Urothelium cell line (cell line): Measurements from ENCODE around the gene LENG9.
"Not testable (repeated sequence)": the region's sequence is repeated elsewhere in the genome, so short reads cannot be mapped to it uniquely, and the experiment has no call there.

Source experiments
- DNase-seq: peaks from one replicate; pipeline ENCODE4 v3.0.0; 2011; ENCODE audit warnings: low spot score, mixed read lengths
- FAIRE-seq: peaks from 2 replicates; lab custom pipeline; 2011; peaks lifted over from hg19 to GRCh38; lab: Jason Lieb, UNC

The LENG9 gene

DNA sequence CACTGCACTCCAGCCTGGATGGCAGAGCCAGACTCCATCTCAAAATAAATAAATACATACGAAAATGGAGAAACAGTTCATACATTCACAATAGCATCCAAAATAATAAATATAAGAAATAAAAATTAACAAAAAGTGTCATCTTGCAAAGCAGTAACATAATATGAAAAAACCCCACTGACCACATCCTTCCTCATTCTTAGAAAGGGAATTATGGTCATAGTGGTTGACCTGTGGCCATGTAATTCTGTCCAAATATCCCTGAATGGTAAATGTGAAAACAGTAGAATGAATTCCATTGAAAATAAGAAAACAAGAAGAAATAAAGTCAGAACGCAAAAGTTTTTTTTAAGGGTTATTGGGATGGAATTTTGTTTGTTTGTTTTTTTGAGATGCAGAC is 16.5 kb upstream of the LENG9 start:
- FAIRE-seq (no peak), DNase-seq (no peak)

DNA sequence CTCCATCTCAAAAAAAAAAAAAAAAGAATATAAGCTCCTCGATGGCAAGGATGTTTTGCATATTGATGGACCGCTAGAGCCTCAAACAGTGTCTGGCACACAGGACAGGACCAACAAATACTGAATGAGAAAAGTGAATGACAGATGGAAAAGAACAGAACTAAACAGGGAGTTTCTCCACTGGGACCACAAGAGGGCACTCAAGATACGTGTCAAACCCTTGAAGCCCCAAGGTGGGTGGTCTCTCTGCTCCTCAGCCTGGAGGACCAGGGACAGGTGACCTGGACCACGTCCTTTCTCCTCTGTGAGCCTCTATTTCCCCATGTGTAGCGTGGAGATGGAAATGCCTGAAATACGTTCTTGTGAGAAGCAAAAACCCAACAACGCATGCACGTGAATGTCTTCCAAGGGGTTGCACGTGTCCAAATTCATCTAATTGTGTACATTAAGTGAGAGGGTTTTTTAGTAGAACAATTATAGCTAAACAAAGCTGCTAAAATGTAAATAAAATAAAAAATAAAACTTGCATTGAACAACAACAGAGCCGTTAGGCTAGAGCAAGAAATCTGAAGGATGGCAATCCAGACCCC is 15.2 kb upstream of the LENG9 start:
- DNase-seq = no peak
- FAIRE-seq = no peak

DNA sequence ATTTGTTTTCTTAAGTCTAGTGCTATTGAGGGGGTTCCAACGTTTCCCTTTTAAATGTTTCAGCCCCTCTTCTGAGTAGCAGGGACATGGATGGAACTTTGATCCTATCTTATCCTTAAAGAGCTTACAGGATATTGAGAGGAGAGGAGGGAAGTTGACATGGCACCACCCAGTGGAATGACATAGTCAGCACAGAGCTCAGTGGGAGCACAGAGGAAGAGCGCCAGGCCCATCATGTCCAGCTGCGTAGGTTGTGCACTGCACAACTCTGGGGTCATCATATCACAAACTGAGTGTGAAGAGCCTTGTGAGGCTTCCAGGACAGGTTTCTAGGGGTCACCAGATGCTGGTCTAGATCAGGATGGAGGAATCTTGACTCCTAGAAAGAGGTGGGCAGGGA is 14.1 kb upstream of the LENG9 start:
- no peak for DNase-seq
- no peak for FAIRE-seq

DNA sequence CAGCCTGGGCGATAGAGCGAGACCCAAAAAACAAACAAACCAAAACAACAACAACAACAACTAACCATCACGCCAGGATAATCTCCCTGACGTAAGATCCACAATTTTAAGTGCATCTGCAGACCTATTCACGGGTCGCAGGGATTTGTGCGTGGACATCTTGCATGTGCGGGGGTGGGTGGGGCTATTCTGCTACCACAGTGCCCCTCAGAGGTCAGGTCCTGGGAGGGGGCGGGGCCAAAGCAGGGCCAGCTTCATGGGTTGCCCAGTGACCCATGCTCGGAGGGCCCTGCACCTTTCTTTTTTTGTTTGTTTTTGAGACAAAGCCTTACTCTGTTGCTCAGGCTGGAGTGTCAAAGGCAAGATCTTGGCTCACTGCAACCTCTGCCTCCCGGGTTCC is 12.1 kb upstream of the LENG9 start:
- no peak for DNase-seq
- no peak for FAIRE-seq

DNA sequence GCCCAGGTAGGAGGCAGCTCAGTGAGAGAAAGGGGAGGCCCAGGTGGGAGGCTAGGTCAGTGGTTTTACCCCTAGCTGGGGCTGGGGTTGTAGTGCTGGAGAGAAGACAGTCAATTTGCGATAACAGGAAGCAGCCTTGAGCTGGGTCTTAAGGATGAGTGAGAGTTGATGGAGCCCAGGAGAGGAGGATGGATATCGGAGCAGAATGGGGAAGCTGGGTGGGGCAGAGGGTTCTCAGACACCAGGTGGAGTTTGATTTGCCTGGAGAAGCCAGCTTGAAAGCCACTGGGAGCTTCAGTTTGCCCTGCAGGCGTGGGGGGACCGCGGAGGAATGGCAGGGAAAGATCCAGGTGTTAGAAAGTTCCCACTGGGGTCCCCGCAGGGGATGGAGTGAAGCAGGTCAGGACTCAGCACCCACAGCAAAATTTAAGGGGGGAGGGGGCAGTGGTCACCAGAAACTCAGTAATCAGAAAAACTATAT is 10.4 kb upstream of the LENG9 start:
- DNase-seq = no peak
- no peak for FAIRE-seq

DNA sequence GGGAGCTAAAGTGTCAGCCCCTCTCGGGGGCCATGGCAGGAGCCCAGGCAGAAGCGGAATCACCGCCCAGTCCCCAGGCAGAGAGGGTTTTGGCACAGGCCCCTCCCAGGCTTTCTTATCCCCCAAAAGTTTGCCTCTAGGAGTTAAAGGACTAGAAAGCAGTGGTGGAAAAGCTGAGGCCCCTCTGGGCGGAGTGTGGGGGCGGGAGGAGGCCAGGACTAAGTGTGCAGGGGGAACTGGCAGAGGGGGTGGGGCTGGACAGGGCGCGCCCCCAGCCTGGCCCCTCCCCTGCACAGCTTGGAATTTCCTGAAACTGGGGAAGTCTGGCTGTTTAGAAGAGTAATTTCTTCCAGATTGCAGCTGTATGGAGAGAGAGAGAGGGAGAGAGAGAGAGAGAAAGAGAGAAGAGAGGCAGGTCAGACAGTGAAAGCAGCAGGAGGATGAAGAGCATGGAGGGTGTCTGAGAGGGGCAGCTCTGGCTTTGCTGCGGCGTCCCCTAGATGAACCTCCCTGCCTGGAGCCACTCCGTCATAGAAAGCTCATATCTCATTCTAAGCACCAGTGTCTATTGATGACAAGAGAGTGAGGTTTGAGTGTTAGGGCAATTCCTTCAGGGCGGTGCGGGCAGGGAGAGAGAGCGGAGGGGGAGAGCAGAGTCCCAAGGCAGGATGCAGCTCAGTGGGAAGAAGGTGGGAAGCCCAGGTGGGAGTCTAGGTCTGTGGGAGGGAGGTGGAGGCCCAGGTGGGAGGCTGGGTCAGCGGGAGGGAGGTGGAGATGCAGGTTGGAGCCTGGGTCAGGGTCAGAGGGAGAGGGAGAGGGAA is 9.7 kb upstream of the LENG9 start, which contains the start of gene CDC42EP5:
Gene CDC42EP5 (minus strand): TSS at position 226 of the 821 bp plus-strand sequence. CDS start 7,749 bp downstream, outside the sequence.
- no peak for FAIRE-seq
- DNase-seq = peak; percentile 64

DNA sequence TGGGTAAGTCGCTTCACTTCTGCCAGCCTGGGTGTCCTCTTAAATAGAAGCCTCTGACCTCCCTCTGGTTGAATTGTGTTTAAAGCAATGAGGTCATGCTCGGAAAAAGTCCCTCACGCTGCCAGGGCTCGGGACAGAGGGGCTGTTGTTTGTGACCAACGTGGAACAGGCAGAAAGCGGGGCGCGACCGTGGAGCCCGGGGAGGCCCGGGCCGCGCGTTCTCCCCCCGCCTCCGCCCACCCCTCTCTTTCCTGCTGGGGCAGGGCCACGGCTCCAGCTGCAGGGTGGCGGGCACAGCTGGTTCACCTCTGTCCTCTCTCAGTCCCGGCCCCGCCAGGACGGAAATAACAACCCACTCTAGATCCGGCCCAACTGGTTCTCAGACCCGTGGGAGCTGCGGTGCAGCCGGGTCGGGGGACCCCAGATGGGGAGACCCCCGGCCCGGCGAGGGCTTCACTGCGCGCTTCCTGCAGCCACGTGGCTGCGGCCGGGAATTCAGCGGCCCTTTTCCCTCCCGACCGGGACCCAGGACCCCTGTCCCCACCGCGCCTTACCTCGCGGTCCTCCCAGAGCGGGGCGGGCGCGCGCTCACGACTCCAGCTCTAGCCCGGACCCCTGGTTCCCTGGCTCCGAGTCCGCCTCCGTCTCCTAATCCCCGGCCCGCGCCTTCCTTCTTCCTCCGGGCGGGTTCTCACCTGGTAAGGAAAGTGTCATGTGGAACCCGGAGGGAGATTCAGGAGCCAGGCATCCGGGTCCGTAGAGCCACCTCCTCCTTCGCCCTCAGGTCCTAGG is 7.6 kb upstream of the LENG9 start:
- DNase-seq = no peak
- FAIRE-seq = no peak

DNA sequence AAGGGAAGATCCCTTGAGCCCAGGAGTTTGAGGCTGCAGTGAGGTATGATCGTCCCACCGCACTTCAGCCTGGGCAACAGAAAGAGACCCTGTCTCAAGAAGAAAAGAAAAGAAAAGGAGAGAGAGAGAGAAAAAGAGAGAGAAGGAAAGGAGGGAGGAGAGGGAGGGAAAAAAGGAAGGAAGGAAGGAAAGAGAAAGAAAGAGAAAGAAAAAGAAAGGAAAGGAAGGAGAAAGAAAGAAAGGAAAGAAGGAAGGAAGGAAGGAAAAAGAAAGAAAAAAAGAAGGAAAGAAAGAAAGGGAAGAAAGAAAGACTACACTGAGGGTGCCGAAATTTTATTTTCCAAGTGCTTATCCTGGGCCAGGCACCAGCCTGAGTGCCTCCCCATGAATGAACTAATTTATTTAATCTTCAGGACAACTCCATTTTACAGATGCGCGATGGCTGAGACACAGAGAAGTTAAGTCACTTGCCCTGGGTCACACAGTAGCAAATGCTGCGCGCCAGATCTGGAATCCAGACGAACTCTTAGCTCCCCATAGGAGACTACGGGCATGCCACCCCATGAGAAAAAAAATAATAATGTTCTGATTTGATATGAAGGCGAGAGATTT is 6.8 kb upstream of the LENG9 start:
- FAIRE-seq = no peak
- DNase-seq = no peak

DNA sequence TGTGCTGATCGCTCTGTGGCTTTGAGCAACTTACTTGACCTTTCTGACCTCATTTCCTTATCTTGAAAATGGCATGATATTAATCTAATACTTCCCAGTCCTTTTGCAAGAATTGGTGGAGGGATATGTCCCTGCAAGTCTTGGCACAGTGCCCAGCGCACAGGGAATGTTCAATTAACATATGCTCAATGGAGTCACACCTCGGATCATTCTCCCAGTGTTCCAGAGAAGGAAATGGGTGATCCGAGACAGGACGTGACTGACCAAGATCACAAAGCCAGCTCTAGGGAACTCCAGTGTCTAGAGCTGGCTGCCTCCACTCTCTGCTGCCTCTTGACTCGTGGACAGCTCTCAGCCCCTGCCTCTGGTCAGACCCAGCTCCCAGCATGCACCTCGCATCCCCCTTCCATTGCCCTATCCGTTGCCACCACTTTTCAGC is 5.9 kb upstream of the LENG9 start:
- FAIRE-seq (no peak), DNase-seq (no peak)

DNA sequence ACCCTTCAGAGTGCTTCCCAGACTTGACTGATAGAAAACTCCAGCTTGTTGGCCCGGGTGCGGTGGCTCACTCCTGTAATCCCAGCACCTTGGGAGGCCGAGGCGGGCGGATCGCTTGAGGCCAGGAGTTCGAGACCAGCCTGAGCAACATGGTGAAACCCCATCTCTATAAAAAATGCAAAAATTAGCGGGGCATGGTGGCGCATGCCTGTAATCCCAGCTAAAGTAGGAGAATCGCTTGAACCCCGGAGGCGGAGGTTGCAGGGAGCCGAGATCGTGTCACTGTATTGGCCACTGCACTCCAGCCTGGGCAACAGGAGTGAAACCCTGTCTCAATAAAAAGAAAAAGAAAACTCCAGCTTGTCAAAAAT is 2.5 kb upstream of the LENG9 start:
- FAIRE-seq, DNase-seq: not testable (repeated sequence)

DNA sequence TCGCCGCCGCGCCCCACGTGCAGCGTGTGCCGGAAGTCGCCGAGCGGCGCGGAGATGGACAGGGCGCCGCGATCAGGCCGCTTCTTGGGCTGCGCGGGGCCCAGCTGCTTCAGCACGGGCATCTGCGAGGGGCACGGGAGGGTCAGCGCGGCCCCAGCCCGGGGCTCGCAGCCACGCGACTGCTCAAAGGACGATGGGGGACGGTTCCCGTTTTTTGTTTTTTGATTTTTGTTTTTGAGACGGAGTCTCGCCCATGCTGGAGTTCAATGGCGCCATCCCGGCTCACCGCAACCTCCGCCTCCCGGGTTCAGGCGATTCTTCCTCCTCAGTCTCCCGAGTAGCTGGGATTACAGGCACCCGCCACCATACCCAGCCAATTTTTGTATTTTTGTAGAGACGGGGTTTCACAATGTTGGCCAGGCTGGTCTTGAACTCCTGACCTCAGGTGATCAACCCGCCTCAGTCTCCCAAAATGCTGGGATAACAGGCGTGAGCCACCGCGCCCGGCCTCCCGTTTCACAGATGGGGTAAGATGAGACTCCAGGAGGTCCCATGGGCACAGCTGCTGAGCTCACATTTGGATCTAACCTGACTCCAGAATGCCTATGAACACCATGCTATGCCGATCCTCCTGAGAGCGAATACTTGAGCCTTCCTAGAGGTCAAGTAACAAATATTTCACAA is 2.0 kb upstream of the LENG9 start:
- DNase-seq (no peak), FAIRE-seq (no peak)

DNA sequence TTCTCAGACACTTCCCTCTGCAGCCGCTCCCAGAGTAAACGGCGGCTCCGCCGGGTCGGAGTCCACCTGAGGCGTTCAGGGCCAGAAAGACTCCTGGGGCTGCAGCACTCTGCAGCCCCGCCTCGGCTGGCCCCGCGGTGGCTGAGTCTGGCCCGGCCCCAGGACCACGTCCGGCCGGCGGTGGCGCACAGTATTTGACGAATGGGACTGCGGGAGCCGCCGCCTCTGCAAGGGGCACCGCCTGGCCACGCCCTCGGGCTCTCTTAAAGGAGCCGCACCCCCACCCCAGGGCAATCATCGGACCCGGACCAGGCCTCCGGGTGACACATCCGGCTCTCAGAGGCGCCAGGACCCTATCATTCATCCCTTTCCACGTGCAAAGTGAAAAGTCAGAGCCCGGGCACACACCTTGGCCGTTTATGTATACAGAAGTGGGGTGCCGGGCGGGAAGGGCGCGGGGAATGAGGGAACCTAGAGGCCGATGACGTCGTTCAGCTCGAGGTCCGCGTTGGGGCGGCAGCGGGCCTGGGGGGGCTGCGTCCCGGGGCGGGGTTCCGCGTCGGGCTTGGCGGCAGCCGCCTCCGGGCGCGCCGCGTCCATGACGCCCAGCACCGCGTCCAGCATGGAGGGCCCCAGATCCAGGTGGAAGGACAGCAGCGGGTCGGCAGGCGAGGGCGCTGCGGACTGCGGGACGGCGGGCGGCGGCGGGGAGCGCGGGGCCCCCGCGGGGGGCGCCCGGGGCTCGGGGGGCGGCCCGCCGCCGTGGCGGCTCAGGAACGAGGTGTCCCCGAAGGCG is 1.2 kb upstream of the LENG9 start:
- DNase-seq (peak; percentile 94), FAIRE-seq (no peak)

DNA sequence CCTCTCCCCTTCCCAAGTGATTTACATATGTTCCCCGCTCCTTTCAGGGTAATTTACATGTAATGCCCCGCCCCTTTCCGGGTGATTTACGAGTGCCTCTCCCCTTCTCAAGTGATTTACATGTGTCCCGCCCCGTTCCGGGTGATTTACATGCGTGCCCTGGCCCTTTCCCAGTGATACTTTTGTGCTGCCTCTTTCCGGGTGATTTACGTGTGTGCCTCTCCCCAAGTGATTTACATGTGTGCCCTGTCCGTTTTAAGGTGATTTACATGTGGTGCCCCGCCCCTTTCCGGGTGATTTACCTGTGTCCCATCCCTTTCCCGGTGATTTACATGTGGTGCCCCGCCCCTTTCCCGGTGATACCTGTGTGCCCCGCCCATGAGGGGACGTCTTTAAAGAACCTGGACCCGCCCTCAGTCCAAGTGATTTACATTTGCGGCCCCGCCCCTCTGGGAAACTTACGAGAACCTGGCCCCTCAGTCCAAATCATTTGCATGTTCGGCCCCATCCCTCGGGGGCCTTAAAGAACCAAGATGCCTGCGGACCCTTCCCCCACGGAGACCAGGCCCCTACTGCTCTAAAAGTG is 559 bp upstream of the LENG9 start:
- FAIRE-seq (no peak), DNase-seq (peak; percentile 71)

DNA sequence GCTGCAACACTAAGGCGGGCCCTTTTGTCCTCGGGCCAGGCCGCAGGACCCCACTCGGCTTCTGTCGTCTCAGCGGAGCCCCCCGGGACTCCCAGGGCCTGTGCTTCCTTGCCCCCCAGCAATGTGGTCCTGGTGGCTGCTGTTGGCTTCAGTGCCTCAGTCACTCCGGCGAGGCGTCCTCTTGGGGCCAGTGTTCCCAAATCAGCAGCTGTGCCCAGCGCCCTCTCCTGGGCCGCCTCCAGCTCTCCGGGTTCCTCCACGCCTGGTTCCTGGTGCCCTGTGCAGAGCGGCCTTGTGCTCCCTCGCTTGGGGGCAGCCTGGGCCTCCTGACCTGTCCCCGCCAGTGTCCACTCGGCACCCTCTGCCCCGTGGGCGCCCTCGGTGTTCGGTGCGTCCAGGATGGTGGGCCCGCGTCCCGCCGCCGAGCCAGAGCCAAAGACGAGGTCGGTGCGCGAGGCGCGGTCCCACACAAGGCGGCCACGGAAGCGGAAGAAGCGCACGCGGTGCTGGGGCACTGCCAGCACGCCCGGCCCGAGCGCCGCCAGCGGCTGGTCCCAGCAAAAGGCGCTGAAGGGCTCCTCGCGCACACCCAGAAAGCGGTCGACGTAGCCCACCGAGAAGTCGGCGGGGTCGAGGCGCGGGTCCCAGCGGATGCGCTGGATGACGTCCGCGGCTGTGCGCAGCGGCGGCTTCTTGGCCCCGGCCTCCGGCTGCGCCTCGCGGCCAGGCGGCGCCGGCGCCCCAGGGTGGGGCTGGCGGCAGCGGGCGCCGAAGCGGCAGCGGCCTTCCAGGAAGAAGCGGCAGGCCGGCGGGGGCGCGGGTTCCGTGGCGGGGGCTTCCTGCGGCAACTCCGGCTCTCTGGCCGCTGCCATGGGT is 685 bp downstream of the LENG9 start:
- DNase-seq (no peak), FAIRE-seq (no peak)

DNA sequence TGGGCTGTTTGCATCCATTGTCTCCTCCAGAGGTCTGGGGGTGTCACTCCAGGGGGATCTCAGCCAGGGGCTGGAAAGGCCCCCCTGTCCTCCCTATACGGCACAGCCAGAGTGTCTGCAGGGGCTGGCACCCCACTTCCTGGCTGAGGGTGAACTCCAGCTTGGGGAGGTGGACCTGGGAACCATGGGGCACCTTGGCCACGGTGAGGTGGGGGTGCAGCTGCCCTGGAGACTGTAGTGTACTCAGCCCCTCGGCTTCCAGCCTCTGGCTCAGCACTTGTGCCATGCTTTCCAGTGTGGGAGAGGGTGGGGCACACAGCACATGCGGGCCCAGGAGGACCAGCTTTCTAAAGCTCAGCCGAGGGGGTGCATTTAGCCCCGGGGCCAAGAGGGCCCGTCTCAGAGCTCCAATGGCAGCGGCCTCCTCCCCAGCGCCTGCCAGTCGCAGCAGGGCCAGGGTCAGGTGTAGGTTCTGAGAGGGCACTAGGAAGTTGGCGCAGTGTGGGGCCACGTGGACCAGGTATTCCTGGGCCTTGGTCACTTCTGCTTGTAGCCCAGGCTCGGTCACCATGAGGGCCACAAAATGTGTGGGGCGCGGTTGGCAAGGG is 1.4 kb downstream of the LENG9 start:
- no peak for FAIRE-seq
- DNase-seq = no peak

DNA sequence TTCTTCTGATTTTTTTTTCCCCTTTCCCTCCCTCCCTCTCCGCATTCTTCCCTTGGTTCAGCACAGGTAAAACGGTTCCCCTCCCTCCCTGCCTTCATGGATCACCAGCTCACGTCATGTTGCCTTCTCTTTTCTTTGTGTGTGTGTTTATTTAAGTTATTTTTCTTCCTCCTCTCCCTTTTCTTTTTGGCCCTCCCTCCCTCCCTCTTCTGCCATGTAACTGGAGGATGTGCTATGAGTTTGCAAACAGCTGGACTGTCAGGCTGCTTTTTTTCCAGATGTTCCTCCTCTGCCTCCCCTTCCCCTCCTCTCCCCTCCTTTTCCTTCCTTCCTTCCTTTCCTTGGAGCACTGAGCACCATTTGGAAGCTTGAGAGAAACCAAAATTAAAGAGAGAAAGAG is 2.0 kb downstream of the LENG9 start:
- FAIRE-seq = no peak
- no peak for DNase-seq

DNA sequence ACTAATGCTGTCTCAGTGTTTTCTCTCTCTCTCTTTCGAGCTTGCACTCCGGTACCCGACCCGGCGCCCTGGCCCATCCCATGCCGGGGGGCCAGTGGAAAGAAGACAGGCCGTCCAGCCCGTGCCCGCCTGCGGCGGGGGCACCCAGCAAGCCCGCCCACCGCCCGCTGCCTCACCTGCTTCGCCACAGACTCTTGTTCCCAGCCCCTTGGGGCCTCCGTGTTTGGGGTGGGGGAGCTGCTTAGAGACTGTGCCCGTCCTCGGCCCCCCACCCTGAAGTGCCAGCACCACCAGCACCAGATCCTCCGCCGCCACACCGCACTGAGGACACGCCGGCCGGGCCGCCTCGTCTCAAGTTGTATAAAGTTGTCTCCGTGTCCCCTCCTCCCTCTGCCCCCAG is 2.4 kb downstream of the LENG9 start:
- no peak for DNase-seq
- no peak for FAIRE-seq
